NCI-H446 treated with DMSO at 0.1 percent for 48 hours (cell line): ENCODE measurements around the gene ROPN1B.
"Not testable (repeated sequence)": the region's sequence is repeated elsewhere in the genome, so short reads cannot be mapped to it uniquely, and the experiment has no call there.

Experiments
- DNase-seq: peaks from one replicate; lab custom pipeline; 2025; lab: John Stamatoyannopoulos, UW

Gene ROPN1B

DNA sequence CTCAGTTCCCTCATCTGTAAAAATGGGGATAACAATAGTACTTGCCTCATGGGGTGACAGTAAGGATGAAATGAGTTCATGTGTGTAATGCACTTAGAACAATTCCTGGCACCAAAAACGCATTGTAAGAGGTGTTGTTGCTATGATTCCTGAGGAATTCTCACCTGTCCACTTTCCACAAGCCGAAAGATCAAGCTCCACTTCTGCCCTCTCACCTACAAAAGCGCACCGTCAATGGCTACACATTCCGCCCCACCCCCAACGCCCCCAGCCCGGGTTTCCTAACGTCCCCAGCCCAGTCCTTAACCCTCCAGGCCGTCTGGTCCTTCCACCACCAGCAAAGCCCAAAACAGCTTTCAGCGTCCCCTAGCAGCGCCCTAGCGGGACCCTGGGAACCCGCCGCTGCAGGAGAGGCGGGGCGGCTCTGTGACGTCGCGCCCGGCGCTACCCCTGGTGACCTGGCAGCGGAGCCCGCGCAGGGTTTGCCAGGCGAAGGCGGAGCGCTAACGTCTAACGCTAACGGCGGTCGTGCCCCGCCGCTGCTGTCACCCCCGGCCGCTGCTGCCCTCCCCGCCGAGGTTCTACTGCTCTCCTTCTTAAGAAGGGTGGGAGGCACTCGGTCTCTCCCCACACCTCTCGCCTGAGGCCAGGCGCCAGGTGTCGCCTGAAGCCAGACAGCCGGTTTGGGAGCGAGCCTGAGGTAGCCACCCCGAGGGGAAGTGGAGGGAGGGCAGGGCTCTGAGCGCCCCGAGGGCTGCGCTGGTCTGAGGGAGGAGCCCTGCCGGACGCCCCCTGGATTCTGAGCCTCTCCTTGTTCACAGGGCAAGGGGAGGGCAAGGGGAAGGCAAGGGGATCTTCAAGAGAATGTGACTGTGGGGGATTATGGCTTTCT lies at the start of gene ROPN1B:
ROPN1B (plus strand) TSS at position 478 of the 892 bp plus-strand sequence. CDS start 2,877 bp downstream, outside the sequence.
- DNase-seq, result not testable (repeated sequence)

DNA sequence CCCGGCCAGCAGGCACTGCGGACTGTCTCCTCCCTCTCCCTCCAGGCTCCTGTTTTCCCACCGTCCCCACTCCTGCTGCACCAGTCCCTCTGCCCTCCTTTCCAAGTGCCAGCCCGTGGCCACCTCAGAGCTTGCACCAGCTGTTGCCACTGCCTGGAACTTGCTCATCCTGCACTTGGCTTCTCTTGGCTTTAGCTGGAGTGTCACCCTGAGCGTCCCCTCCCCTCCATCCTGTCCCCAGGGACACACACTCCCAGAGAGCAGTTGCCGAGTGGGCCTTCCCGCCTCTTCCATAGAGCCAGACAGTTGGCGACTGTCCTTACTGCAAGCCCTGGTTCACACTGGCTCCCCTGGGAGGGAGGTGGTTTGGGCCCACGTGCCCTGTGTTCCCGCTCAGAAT lies 48.8 kb upstream of the ROPN1B start:
- not testable (repeated sequence) for DNase-seq

DNA sequence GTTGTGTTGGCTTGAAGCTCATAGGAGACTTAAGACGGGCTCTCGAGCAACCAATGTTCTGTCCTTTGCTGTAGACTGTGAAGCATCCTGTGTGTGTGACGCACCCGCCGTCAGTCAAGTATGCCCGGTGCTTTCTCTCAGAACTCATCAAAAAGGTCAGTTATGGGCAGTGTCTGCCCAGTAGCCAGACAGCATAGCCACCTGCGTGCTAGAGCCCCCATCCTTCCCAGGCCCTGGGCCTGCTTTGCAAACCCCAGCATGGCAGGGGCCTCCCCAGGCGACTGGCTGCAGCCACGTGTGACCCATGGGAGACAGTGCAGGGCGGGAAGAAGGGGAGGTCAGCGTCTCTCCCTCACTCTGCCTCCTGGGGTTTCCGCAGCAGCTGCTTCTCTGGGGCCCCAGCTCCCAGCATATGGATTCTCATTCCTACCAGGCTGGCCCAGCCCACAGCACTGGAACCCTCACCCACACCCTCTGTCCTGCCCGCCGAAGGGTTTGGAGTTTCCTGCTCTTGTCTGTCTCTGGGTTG lies 48.2 kb upstream of the ROPN1B start:
- DNase-seq, result not testable (repeated sequence)

DNA sequence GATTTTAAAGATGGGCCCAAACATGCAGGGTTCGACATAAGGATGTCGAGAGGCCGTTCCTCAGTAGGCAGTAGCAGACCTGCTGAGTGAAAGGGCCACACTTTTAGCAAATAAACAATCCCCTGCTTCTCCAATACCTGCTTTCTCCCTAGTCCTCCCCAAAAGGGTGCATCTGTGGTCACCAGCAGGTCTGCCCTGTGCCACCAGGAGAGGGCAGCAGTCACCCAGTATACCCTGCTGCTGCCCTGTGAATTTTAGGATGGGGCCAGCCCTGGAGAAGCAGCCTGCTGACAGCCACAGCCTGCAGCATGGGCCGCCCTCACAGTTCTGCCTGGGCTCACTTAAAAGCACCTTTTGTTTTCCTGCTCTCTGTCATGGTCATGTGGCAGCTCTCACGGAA lies 47.3 kb upstream of the ROPN1B start:
- DNase-seq, result not testable (repeated sequence)

DNA sequence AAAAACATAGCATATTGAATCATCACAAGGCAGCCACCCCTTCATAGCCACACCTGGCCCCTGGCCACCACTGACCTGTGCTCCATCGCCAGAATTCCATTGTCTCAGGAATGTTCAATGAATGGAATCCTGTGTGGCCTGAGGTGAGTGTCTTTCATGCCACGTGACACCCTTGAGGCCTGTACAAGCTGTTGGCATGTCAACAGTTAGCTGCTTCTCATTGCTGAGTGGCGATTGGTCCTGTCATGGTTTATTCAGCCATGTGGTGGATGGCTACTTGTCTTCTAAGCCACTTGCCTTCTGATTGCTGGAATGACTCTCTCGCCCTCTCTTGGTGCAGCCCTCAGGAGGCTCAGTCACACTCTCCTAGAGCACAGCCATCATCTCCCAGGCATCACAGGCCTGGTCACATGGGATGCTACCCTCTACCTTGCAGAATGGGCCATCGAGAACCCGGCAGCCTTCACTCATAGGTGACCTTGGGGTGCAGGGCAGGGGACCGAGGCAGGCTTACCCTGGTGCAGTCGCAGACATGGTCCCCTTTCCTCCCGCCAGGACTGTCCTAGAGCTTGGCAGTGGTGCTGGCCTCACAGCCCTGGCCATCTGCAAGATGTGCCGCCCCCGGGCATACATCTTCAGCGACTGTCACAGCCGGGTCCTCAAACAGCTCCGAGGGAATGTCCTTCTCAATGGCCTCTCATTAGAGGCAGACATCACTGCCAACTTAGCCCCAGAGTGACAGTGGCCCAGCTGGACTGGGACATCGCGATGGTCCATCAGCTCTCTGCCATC lies 45.5 kb upstream of the ROPN1B start:
- DNase-seq, result not testable (repeated sequence)

DNA sequence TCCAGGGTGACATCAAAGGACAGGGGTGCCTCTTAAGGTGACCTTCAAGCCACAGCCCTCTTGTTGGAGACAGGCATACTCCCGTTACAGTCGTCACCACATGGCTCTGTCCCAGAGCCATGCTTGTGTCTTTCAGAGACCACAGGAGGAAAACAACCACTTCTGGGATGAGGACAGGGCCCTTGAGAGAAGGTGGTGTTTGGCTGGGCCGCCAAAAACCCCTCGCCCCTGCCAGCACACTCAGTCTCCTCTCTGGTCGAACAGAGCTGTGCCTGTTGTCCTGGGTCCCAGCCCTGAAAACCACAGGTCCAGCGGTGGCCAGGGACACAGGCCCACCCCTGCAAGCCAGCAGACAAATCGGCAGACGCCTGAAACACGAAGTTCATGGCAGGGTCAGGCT lies 44.7 kb upstream of the ROPN1B start:
- not testable (repeated sequence) for DNase-seq

DNA sequence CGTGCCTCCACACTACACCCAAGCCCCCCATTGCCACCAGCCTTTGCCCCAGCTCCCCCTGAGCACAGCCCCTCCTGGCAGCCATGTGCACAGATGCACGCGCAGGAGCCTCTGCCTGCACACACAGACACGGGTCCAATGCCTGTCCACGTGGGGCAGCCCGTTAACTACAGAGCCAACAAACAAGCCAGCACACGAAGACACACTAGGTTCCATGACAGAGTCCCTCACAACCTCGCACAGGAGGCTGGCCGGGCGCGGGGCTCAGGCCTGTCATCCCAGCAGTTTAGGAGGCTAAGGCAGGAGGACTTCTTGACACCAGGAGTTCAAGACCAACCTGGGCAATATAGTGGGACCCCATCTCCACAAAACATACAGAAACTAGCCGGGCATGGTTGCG lies 43.3 kb upstream of the ROPN1B start:
- DNase-seq, result not testable (repeated sequence)

DNA sequence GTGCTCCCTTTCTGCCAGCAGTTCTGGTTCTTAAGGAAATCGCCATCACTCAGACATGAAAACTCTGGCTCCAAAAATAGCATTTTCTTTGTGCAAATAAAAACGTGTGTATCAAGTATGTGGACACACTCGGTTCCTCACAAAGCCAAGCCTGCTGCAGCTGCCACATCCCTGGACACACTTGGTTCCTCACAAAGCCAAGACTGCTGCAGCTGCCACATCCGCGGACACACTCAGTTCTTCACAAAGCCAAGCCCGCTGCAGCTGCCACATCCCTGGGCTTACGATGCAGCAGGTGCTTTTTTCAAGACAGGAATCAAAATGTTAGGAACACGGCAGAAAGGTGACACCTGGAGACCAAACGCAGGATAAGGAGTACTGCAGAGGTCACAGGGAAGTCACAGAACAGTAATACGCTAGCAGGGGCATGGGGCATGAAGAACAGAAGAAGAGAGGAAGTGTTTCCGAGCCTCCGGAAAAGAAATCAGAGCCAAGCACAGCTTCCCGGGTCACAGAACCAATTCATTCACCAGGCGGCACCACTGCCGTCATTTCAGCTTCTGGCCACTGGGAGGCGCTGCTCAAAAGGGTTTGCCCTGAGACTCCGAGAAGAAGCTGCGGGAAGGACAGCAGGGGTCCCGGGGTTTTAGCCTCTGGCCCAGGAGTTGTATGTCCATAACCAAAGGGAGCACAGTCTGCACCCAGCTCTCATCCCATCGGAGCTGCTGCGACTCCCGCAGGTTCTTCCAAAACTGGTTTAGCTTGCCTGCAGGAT lies 40.0 kb upstream of the ROPN1B start:
- not testable (repeated sequence) for DNase-seq

DNA sequence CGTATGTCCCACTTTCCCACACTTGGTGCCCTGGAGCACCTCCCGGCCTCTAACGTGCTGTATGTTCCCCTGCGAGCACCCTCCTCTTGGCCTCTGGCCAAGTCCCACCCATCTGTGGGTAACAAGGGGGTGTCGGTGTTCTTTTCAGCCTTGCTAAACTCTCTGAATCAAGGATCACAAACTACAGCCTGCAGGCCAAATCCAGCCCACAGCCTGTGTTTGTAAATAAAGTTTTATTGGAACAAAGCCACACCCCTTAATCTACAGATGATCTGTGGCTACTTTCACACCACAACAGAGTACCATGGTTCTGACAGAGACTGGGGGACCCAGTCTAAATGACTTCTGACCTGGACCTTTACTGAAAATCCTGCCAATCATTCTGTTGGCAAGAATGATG lies 39.2 kb upstream of the ROPN1B start:
- DNase-seq, result not testable (repeated sequence)

DNA sequence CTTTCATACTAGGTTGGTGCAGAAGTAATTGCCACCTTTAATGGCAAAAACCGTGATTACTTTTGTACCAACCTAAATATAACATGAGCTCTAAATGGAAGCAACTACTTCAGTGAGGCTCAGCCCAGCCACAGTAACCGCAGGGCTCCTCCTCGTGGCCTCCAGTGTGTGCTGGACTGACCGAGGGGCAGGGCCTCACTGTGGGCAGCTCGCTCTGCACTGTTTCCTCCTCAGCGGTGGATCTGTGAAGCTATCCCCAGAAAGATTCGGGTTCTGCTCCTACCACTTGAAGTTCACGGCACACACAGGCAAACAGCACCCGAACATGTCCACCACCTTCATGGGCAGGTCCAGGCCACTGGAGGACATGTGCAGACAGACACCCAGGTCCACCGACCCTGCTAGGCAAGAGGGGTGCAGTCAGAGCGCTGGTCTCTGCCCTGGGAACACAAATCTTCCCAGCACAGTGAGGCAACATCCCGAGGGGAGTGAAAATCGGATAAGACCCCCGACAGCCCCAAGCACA lies 37.6 kb upstream of the ROPN1B start:
- not testable (repeated sequence) for DNase-seq

DNA sequence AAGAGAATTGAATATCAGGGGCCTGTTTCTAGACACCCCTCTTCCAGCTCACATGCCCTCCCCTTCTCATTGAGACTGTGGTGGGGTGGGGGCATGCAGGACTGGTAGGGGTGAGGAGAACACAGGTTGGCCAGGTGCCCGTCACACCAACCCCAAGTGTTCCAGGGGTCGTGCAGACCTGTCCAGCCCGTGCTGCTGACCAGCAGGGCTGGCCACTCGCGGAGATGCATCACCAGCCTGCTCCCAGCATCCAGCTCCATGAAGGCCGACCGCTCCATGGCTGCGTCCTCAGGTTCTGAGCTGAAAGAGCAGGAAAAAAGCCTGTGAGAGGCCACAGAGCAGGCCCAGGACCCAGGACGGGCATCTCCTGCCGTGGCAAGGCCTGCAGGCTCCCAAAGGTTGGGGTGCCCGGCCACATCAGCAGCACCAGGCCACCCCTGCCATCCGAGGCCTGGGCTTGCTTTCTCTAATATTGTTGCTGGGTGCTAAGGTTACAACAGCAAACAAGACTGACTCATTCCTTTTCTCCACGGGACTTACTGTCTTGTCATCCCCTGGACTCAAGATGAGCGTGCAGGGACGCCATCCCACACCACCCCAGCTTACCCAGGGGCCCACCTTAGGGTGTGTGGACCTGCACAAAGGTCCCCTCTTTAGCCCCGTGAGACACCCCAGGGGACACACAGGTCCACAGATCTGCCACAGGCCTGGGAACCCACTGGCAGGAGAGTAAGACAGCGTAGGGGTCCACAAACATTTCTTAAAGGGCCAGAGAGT lies 35.4 kb upstream of the ROPN1B start:
- DNase-seq, result not testable (repeated sequence)

DNA sequence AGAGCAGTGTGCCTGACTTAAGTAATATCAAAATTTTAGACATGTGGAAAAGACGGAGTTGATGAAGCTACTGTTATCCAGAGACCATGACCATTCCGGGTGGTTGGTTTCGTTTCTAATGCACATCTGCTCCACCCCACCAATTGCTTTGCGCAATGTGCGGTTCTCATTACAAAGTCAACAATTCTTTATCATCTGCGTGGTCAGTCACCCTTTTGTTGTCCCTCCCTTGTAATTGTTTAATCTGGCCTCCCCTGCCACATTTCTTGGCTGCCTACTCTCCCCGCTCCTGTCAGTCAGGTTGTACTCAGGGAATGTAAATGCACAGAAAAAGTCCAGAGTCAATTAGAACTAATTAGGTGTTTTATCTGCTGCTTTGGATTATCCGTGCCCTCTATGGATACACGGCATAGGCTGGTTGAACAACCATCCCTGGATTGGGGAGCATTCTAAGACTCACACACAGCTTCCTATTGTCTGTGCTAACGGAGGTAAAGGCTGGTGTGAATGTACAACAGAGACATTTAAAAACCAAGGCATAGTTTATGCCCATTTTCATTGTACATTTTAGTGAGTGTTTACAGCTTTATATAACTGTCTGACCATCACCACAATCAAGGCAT lies 33.6 kb upstream of the ROPN1B start:
- DNase-seq, result not testable (repeated sequence)

DNA sequence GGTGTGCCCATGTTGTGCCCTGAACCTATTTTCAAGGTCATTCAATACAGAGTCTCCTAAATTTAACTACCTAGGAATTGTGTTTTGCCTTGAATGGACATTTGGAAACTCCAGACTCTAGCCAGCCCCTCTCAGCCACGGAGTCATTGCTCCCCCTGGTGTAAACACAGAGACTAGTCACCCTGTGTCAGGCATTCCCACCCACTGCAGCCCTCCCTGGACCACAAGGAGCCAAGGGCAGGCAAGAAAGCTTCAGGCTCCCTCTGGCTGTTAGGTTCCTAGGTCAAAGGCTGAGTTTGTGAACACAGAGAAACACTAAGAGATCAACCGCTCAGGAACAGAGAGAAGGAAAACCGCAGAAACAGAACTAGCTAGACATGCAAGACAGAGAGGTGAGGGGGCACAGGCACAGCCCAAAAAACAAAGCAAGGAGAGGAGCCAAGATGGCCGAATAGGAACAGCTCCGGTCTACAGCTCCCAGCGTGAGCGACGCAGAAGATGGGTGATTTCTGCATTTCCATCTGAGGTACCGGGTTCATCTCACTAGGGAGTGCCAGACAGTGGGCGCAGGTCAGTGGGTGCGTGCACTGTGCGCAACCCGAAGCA lies 32.7 kb upstream of the ROPN1B start:
- not testable (repeated sequence) for DNase-seq

DNA sequence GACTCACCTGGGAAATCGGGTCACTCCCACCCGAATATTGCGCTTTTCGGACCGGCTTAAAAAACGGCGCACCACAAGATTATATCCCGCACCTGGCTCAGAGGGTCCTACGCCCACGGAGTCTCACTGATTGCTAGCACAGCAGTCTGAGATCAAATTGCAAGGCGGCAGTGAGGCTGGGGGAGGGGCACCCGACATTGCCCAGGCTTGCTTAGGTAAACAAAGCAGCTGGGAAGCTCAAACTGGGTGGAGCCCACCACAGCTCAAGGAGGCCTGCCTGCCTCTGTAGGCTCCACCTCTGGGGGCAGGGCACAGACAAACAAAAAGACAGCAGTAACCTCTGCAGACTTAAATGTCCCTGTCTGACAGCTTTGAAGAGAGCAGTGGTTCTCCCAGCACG lies 32.1 kb upstream of the ROPN1B start:
- DNase-seq, result not testable (repeated sequence)

DNA sequence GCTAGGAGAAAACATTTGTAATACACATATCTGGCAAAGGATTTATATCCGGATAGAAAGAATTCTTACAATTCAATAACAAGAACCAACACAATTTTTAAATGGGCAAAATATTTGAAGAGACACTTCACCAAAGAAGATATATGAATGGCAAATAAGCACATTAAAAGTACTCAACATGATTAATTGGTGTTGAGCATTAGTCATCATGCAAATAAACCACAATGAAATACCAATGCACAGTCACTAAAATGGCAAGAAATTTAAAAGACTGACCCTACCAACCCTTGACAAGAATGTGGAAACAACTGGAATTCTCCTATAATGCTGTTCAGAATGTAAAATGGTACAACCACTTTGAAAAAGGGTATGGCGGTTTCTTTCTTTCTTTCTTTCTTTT lies 21.2 kb upstream of the ROPN1B start:
- not testable (repeated sequence) for DNase-seq

DNA sequence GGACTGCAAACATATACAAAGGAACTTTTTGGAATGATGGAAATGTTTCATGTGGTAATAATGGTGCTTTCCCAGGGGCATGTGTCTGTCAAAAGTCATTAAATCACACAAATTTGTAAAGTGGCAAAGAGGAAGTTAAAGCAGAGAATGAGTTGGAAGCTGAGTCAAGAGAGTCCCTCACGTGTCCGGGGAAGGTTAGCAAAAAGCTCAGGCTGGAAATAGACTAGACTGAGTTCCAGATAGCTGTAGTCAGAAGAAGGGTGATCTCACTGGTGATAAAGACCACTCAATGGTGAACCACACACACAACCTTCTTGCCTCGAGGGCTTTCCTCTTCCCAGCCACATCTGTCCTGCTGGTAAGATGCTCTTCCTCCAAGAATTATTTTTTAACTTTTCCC lies 20.1 kb upstream of the ROPN1B start:
- not testable (repeated sequence) for DNase-seq

DNA sequence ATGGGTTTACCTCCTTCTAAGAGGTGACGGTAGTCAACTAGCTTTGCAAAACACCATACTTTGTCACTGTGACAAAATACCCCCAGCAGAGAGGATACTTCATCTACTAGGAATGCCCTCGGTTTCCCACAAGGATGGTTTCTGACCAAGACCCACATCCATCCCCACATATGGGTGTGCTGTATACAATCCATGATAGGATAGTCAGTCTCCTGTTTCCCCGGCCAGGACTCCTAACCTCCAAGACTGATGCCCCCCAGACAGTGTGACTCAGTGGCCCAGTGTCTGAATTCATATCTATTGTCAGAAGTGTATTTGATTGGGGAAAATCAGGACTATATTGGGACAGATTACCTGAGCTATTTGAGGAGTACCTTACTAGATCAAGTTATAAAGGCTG lies 17.8 kb upstream of the ROPN1B start:
- DNase-seq, result not testable (repeated sequence)

DNA sequence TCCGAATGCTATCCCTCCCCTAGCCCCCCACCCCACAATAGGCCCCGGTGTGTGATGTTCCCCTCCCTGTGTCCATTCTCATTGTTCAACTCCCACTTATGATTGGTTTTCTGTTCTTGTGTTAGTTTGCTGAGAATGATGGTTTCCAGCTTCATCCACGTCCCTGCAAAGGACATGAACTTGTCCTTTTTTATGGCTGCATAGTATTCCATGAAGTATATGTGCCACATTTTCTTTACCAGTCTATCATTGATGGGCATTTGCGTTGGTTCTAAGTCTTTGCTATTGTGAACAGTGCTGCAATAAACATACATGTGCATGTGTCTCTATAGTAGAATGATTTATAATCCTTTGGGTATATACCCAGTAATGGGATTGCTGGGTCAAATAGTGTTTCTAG lies 12.0 kb upstream of the ROPN1B start:
- DNase-seq, result not testable (repeated sequence)

DNA sequence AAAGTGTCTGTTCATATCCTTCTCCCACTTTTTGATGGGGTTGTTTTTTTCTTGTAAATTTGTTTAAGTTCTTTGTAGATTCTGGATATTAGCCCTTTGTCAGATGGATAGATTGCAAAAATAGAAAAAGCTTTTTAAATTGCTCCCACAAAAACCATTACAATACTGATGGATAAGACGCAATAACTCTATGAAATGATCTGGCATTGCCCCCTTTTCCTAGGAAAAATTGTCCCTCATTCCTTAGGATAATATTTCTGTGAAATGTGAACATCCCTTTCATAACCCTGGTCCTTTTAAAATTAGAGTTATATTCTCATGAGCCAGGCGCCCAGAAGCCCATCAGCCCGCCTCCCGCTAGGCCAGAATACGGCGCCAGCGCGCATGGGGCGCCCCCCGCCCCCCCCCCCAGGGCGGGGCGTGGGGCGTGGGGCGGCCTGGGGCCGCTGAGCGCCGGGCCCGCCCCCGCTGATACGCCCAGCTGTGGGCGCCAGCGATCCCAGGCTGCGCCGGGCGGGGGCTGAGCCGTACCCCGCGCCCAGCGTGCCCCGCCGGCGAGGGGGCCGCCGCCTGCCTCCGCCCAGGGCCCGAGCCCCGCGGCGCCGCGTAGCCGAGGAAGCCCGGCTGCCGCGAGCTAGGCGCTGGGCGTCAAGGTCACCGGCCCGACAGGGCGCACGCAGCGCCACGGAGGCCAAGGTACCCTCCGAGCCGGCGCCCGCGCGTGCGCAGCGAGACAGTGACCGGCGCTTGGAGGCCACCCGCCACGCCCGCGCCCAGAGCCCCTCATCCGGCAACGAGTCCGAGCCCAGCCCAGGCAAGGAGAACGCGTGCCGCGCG lies 11.1 kb upstream of the ROPN1B start:
- DNase-seq, result no peak
